ENCODE data around the gene PSMG3. TPM values are rescaled to one million over a fixed set of nuclear protein-coding genes. Genes with fewer than 3 reads are reported as not detected.

PSMG3 gene
- total and polyA plus RNA-seq, 2 donors (not counting 3 experiments of a cell fraction or from before 2014, with no cell fraction given) = 25.5 to 49.7 TPM

DNA sequence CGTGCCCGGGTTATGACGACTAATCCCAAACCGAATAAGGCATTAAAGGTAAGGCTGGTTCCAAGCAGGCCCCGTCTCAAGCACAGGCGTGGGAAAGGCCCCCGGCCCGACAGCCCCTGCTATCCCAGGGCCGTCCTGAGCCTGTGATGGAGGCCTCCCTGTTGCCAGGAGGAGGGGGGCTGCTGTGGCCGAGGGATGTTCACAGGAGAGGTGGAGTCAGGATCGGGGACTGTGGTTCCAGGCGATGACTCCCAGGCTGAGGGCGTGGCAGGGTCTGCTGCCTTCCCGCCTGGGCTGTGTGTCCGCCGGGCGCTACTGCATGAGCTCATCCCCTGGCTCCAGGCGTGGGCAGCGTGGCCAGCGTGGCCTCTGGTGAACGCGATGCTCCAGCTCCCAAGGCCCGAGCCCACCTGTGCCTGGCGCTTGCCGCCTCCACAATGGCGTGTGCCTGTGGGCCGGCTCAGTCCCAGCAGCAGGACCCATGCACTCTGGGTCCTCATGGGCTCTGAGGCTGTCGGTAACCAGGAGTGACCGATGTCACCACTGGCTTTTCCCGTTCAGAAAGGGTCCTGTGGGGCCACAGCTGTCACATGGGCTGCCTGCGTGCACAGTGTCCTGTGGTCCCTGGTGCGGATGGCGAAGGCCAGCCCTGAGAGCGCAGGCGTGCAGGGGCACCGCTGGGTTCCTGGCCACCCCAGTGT is 30.5 kb downstream of the PSMG3 start:
- Histone ChIP-seq H3K4me2 (ENCODE audit: insufficient read depth, low read length) (no peak overlapping the region), H3K4me3 (replicated peaks in 1 of 3; ENCODE audit: insufficient read depth in 1 of 3, low read depth in 1 of 3, low read length in 3 of 3) (no peak overlapping the region), H3K9ac (replicated peaks; ENCODE audit: extremely low read depth, insufficient read depth, low read length) (peak overlapping the region; percentile 98), H4K20me1 (replicated peaks; ENCODE audit: control insufficient read depth, extremely low read depth, insufficient read depth, low read length) (no peaks in the 10 kb centered on the region), H3K27me3 (ENCODE audit: control insufficient read depth in 2 of 2, insufficient read depth in 2 of 2, low read length in 2 of 2) (no peaks in the 10 kb centered on the region), H3K27ac (ENCODE audit: insufficient read depth, low read depth, low read length) (peak overlapping the region; percentile 97), H2AFZ (ENCODE audit: low read depth, low read length) (no peak overlapping the region), H3K9me3 (replicated peaks; ENCODE audit: control insufficient read depth, insufficient read depth, low read length) (no peaks in the 10 kb centered on the region), H3K9me1 (replicated peaks; ENCODE audit: control insufficient read depth, extremely low read depth, insufficient read depth, low read length) (no peaks in the 10 kb centered on the region), H3K36me3 (ENCODE audit: control insufficient read depth in 2 of 2, extremely low read depth in 1 of 2, insufficient read depth in 2 of 2, low read length in 2 of 2) (peaks cover 8 to 27% of the 10 kb centered on the region in 2 experiments), H3K79me2 (ENCODE audit: control insufficient read depth, insufficient read depth, low read length) (peaks cover 40% of the 10 kb centered on the region), H3K4me1 (ENCODE audit: control insufficient read depth, extremely low read depth, insufficient read depth, low read length) (peaks cover 38% of the 10 kb centered on the region)
- TF ChIP-seq POLR2A (IDR thresholded peaks at IDR 0.05; ENCODE audit: low read depth, low read length) (no peak), CTCF (IDR thresholded peaks at IDR 0.05; ENCODE audit: extremely low read depth in 1 of 2, insufficient read depth in 1 of 2, low read depth in 1 of 2, low read length in 2 of 2) (no peak), MYC (IDR thresholded peaks at IDR 0.05; ENCODE audit: low read depth, low read length) (no peak), FOS (IDR thresholded peaks at IDR 0.05; ENCODE audit: borderline replicate concordance, insufficient read depth, low read length) (no peak), GATA2 (IDR thresholded peaks at IDR 0.05; ENCODE audit: insufficient read depth, insufficient read length, low read depth, low read length) (no peak), EZH2 (IDR thresholded peaks at IDR 0.05; ENCODE audit: borderline replicate concordance, low read depth, low read length, severe bottlenecking) (no peak), POLR2AphosphoS5 (IDR thresholded peaks at IDR 0.05; ENCODE audit: insufficient read depth, low read depth, low read length) (no peak), JUN (IDR thresholded peaks at IDR 0.05; ENCODE audit: borderline replicate concordance, insufficient read depth, insufficient read length, low read depth) (no peak), MAX (IDR thresholded peaks at IDR 0.05; ENCODE audit: insufficient read depth, insufficient read length) (no peak)
- DNase-seq (ENCODE audit: low read depth, low spot score) = no peak
- BruUV-seq (replicated peaks) = no TSS peak
- CTCF ChIA-PET = interaction anchor here (1.5 kb wide), 1 partner anchor 9 kb away, joined by 3 read pairs; no protein-coding TSS in a partner anchor
- POLR2A ChIA-PET = no interaction called here
- dilution Hi-C loops (cut with MboI; ENCODE audit: extremely low pct_ligation_motif_present, low sequenced_read_pairs) = no loop called here
- intact Hi-C loops (cut with micrococcal nuclease) = no loop called here
- no peak for FAIRE-seq
